Spleen (tissue), 11 donors: ENCODE data around the gene MAP2K5. TPM values are rescaled to one million over a fixed set of nuclear protein-coding genes. Genes with fewer than 3 reads are reported as not detected.

Source experiments
- DNase-seq: peaks from one replicate; pipeline ENCODE4 v3.0.0-alpha.2; 2020
- H3K27ac ChIP-seq, 8 donors: fragments of 200-600 bp; sonication (generic) in 7 of 8; 1 replicate in 4 of 8; 2 replicates in 4 of 8; pipeline versions ENCODE4 v1.5.0 to v1.8.0; 2016 to 2021; ENCODE audit warnings: inconsistent platforms in 4 of 8, mild to moderate bottlenecking in 4 of 8, moderate library complexity in 1 of 8
- H3K27me3 ChIP-seq, 7 donors: fragments of 200-600 bp; sonication (generic) in 6 of 7; replicated peaks in 1 of 7; 1 replicate in 4 of 7; 2 replicates in 3 of 7; pipeline versions ENCODE4 v1.5.0 to v1.8.0; 2016 to 2021; ENCODE audit warnings: inconsistent platforms in 3 of 7, mild to moderate bottlenecking in 1 of 7
- H3K36me3 ChIP-seq, 6 donors: fragments of 200-600 bp; sonication (generic) in 5 of 6; 1 replicate in 4 of 6; 2 replicates in 2 of 6; pipeline versions ENCODE4 v1.5.0 to v1.8.0; 2016 to 2021; ENCODE audit warnings: inconsistent platforms in 2 of 6
- H3K4me1 ChIP-seq, 6 donors: fragments of 200-600 bp; sonication (generic) in 5 of 6; 1 replicate in 3 of 6; 2 replicates in 3 of 6; pipeline versions ENCODE4 v1.5.0 to v1.8.0; 2016 to 2021; ENCODE audit warnings: inconsistent platforms in 3 of 6
- H3K4me3 ChIP-seq, 8 donors: fragments of 200-600 bp; sonication (generic) in 7 of 8; 1 replicate in 4 of 8; 2 replicates in 4 of 8; pipeline versions ENCODE4 v1.5.0 to v1.8.0; 2016 to 2021; ENCODE audit warnings: inconsistent platforms in 4 of 8, mild to moderate bottlenecking in 4 of 8, moderate library complexity in 2 of 8
- H3K9me3 ChIP-seq, 8 donors: fragments of 200-600 bp; sonication (generic) in 7 of 8; 1 replicate in 4 of 8; 2 replicates in 4 of 8; pipeline versions ENCODE4 v1.5.0 to v1.8.0; 2016 to 2021; ENCODE audit warnings: inconsistent platforms in 4 of 8
- POLR2A ChIP-seq, 3 donors: fragments of 450-650 bp; IDR thresholded peaks; one replicate each; pipeline ENCODE4 v1.5.1; 2017; ENCODE audit warnings: antibody characterized with exemption in 3 of 3, mild to moderate bottlenecking in 1 of 3
- POLR2AphosphoS5 ChIP-seq, 3 donors: sonication (generic); formaldehyde crosslinking; IDR thresholded peaks; one replicate each; pipeline ENCODE4 v1.5.1; 2017; ENCODE audit warnings: antibody characterized with exemption in 3 of 3
- WGBS, 5 donors: extraction: QIAGEN DNeasy Blood & Tissue Kit in 3 of 5; methylation state at CpG; one replicate each; pipeline versions ENCODE4 v1.1.5 to v1.1.7; 2013 to 2018; 5-methylcytosine and 5-hydroxymethylcytosine counted together
- intact Hi-C: fragments of 100-400 bp; cut with DNase I; formaldehyde crosslinking; loops from one replicate; pipeline ENCODE4 v1.15.0; 2023; ENCODE audit warnings: low total_unique reads
- polyA plus RNA-seq, 3 donors: library from polyadenylated mRNA; stranded (reverse); fragments of 200-250 nt; gene quantifications; one replicate each; pipeline ENCODE4 v1.2.1, GENCODE V29; 2013
- total RNA-seq, 7 donors: library from RNA; depleted of rRNA in 3 of 7; stranded (reverse); fragments of >200 nt in 3 of 7; fragmentation: NEBNext Ultra II Directional in 4 of 7; extraction: Animal tissue kit (Norgen Biotek cat#: 25700) in 4 of 7; gene quantifications; one replicate each; pipeline versions ENCODE4 v1.1.0 to v1.2.1, GENCODE V29; 2016 to 2021
- TF ChIP-seq, protein P1 (sequence below), 11 experiments: fragments of 200-600 bp in 7 of 11; fragments of 450-650 bp in 4 of 11; sonication (generic) in 4 of 11; IDR thresholded peaks in 8 of 11; conservative IDR thresholded peaks in 3 of 11; 1 replicate in 7 of 11; 2 replicates in 4 of 11; pipeline versions ENCODE4 v1.4.0 to v1.8.0; 2016 to 2021; ENCODE audit warnings: antibody characterized with exemption in 11 of 11, inconsistent platforms in 4 of 11, mild to moderate bottlenecking in 1 of 11
- donor health status: healthy with polysubstance abuse.
- donor health status: DM: no; HTN: no; CAD: no; lungs with moderate emphysema.
- donor health status: DM: no; HTN: no; CAD: no.
- donor health status: Bipolar disorder and iron deficiency.
- donor health status: healthy.
- donor health status: DM: no; HTN: no; CAD: no.
- donor health status: DM: yes; HTN: yes; CAD: no.

Gene MAP2K5
- total and polyA plus RNA-seq, 10 donors: 8.4 to 30.4 (median 14.6) TPM

DNA sequence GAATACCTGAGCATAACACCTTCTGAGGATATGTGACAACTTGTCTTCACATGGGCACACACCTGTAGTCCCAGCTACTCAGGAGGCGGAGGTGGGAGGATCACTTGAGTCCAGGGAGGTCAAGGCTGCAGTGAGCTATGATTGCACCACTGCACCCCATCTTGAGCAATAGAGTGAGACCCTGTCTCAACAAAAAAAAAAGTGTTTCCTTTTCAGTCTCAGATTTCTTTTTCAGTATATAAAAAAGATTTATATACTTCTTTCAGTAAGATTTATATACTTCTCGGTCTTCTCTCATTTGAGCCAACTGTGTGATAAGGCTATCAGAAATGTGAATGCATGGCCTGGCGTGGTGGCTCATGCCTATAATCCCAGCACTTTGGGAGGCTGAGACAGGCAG is 197.9 kb downstream of the MAP2K5 start:
- 94 to 98% (median 95%) methylated on average over 3 of the region's 3 CpGs for WGBS, 5 donors

DNA sequence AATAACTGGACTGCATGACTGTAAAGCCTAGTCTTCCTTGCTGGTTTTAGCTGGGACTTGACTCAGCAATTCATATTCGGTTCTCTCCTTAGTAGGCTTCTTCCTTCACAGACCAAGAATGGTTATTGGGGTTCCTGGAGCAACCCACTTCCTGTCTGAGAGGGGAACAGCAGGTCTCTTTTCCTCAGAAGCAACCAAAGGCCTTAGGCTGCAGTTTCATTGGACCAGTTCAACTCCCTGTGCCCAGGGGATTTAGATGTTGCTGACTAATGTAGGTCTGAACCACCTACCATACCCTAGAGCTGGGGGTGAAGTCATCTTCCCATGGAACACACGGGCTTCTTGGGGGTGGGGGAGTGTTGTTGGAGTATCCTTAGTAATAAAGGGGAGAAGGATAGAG is 198.8 kb downstream of the MAP2K5 start:
- Histone ChIP-seq H3K27me3 (no peaks in the 10 kb centered on the region), H3K9me3 (no peaks in the 10 kb centered on the region), H3K4me3 (no peak overlapping the region), H3K36me3 (no peaks in the 10 kb centered on the region), H3K27ac (no peak overlapping the region), H3K4me1 (peaks cover 0 to 34% (median 9%) of the 10 kb centered on the region in 6 donors)
- WGBS, 5 donors: 28 to 50% (median 46%) methylated on average over 2 of the region's 2 CpGs
- no peak for DNase-seq
- TF ChIP-seq POLR2A (IDR thresholded peaks at IDR 0.05): no peak
- TF ChIP-seq POLR2AphosphoS5 (IDR thresholded peaks at IDR 0.05): no peak
- TF ChIP-seq, protein P1, sequence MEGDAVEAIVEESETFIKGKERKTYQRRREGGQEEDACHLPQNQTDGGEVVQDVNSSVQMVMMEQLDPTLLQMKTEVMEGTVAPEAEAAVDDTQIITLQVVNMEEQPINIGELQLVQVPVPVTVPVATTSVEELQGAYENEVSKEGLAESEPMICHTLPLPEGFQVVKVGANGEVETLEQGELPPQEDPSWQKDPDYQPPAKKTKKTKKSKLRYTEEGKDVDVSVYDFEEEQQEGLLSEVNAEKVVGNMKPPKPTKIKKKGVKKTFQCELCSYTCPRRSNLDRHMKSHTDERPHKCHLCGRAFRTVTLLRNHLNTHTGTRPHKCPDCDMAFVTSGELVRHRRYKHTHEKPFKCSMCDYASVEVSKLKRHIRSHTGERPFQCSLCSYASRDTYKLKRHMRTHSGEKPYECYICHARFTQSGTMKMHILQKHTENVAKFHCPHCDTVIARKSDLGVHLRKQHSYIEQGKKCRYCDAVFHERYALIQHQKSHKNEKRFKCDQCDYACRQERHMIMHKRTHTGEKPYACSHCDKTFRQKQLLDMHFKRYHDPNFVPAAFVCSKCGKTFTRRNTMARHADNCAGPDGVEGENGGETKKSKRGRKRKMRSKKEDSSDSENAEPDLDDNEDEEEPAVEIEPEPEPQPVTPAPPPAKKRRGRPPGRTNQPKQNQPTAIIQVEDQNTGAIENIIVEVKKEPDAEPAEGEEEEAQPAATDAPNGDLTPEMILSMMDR (IDR thresholded peaks at IDR 0.05 in 8 of 11, conservative IDR thresholded peaks at IDR 0.05 in 3 of 11): no peak
- intact Hi-C loops: no loop called here

More for the DNA sequence above, 197.9 kb downstream of the MAP2K5 start:
- H3K9me3 ChIP-seq: no peaks in the 10 kb centered on the region
- DNase-seq: no peak
- no peaks in the 10 kb centered on the region for H3K36me3 ChIP-seq
- TF ChIP-seq, protein P1 (IDR thresholded peaks at IDR 0.05 in 8 of 11, conservative IDR thresholded peaks at IDR 0.05 in 3 of 11): no peak
- TF ChIP-seq POLR2AphosphoS5 (IDR thresholded peaks at IDR 0.05): no peak
- TF ChIP-seq POLR2A (IDR thresholded peaks at IDR 0.05): no peak
- H3K27me3 ChIP-seq: no peaks in the 10 kb centered on the region
- no peak overlapping the region for H3K4me3 ChIP-seq
- no peak overlapping the region for H3K27ac ChIP-seq
- intact Hi-C loops: no loop called here
- peaks cover 0 to 32% (median 5%) of the 10 kb centered on the region in 6 donors for H3K4me1 ChIP-seq

DNA sequence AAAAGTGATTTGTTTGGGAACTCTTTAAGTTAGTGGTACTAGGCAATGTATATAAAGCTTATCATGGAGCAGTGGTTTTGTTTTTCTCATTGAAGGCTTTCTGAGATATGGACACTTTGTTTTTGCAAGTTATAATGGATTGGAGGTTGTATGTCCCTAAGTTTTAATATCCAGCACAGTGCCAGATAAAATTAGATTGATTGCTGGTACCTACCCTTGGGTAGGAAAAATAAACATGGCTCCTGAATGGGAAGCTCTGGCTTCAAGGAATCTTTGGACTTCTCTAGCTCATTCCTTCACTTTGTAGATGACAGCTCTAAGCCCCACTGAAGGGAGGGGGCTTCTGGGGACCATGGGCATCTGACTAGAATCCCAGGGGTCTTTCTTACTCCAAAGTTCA is 201.1 kb downstream of the MAP2K5 start:
- Histone ChIP-seq H3K27ac (no peak overlapping the region), H3K27me3 (no peaks in the 10 kb centered on the region), H3K4me1 (peaks cover 0 to 41% (median 13%) of the 10 kb centered on the region in 6 donors), H3K36me3 (peaks cover 0 to 3% (median 1%) of the 10 kb centered on the region in 6 donors), H3K9me3 (no peaks in the 10 kb centered on the region), H3K4me3 (no peak overlapping the region)
- intact Hi-C loops: no loop called here
- no peak for DNase-seq
- TF ChIP-seq POLR2AphosphoS5 (IDR thresholded peaks at IDR 0.05) (no peak), POLR2A (IDR thresholded peaks at IDR 0.05) (no peak)
- TF ChIP-seq, protein P1 (IDR thresholded peaks at IDR 0.05 in 8 of 11, conservative IDR thresholded peaks at IDR 0.05 in 3 of 11): no peak

DNA sequence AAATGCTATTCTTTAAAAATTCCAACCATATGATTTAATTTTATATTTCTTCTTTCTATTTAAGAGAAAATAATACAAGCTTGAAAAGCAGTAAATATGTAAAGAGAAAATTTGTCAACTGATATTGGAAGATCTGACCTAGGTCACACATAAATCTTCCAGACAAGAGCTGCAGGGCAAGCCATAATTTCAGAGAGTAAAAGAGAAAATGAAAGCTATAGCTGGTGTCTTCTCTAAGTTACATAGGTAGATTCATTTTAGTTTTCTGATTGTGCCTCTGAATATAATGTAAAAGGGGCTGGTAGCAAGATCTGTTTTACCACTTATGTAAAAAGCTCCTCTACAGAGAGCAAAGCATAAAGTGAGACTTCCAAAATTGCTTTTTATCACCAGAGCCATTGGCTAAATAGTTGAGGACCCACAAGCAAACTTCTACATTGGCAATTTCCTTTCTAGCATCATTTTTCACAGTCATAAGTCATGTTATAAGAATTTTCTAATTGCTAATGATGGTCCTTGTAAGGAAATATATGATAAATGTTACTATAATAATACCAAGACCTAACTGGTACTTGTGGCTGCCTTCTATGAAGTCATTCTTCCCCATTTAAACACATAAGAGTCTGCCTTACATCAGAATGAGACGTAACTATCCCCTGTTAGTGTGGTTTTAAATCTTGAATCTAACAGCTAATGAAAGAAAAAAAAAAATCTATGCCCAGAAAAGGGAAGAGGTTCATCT is 202.0 kb downstream of the MAP2K5 start:
- Histone ChIP-seq H3K4me3 (no peak overlapping the region), H3K9me3 (no peaks in the 10 kb centered on the region), H3K27me3 (no peaks in the 10 kb centered on the region), H3K4me1 (peaks cover 0 to 41% (median 13%) of the 10 kb centered on the region in 6 donors), H3K36me3 (peaks cover 0 to 9% (median 2%) of the 10 kb centered on the region in 6 donors), H3K27ac (no peak overlapping the region)
- intact Hi-C loops: no loop called here
- TF ChIP-seq POLR2AphosphoS5 (IDR thresholded peaks at IDR 0.05) (no peak), POLR2A (IDR thresholded peaks at IDR 0.05) (no peak)
- TF ChIP-seq, protein P1 (IDR thresholded peaks at IDR 0.05 in 8 of 11, conservative IDR thresholded peaks at IDR 0.05 in 3 of 11): no peak
- no peak for DNase-seq
- 49 to 69% (median 57%) methylated on average over 1 of the region's 1 CpG for WGBS, 5 donors
